ENCODE measurements around the gene DHRS7. TPM values are rescaled to one million over a fixed set of nuclear protein-coding genes. Genes with fewer than 3 reads are reported as not detected.

Gene DHRS7
- total and polyA plus RNA-seq, 10 of the 15 experiments (the other 5 are each of a cell fraction or from before 2014, with no cell fraction given) = 55.0 to 99.8 (median 62.2) TPM

GRCh38 chr14:60151715-60152114 is 13.5 kb downstream of the DHRS7 start:
- H3K4me1 ChIP-seq (ENCODE audit: control insufficient read depth, insufficient read depth, low read length) = peaks cover 5% of the 10 kb centered on the region; the same call in 1 of the 2 replicates
- in situ Hi-C loops (cut with MboI) = loop anchor here (25.0 kb wide), 1 partner anchor 664 kb away; the partner anchor contains the start of genes JKAMP and L3HYPDH
- H3K9ac ChIP-seq (ENCODE audit: control insufficient read depth, insufficient read depth, low read length) = no peak overlapping the region
- ATAC-seq (peak; percentile 83), FAIRE-seq (no peak), DNase-seq (ENCODE audit: low read depth, low spot score) (no peak)
- no peak overlapping the region for H3K27ac ChIP-seq (ENCODE audit: control insufficient read depth, insufficient read depth)
- peaks cover 3 to 15% of the 10 kb centered on the region in 2 experiments for H3K36me3 ChIP-seq (ENCODE audit: control insufficient read depth in 2 of 2, insufficient read depth in 2 of 2, low read length in 1 of 2)
- no peaks in the 10 kb centered on the region for H3K27me3 ChIP-seq (replicated peaks in 1 of 2; ENCODE audit: control insufficient read depth in 2 of 2, insufficient read depth in 2 of 2, low read length in 1 of 2)
- no TSS peak for BruUV-seq (replicated peaks)
- no peak overlapping the region for H3K4me2 ChIP-seq (ENCODE audit: control insufficient read depth, insufficient read depth)
- no peaks in the 10 kb centered on the region for H3K9me3 ChIP-seq (replicated peaks; ENCODE audit: control insufficient read depth, insufficient read depth, low read length)
- RAD21 ChIA-PET (ENCODE audit: unreplicated experiment) = interaction anchor here (0.6 to 1.9 kb wide), 4 partner anchors 10 to 65 kb away, joined by 3 to 6 read pairs (median 4); partner anchors contain the start of gene DHRS7
- no peaks in the 10 kb centered on the region for H3K79me2 ChIP-seq (ENCODE audit: control insufficient read depth, insufficient read depth, low read length)
- no peaks in the 10 kb centered on the region for H4K20me1 ChIP-seq (ENCODE audit: control insufficient read depth, insufficient read depth)
- WGBS (ENCODE audit: insufficient coverage, insufficient replicate concordance, low lambda C conversion rate, missing lambda C conversion rate) = 56% methylated on average over 3 of the region's 3 CpGs
- POLR2A ChIA-PET = interaction anchor here (1.0 to 1.9 kb wide), 2 partner anchors 9 to 10 kb away, joined by 4 to 7 read pairs; no protein-coding TSS in a partner anchor
- intact Hi-C loops (cut with micrococcal nuclease; ENCODE audit: unreplicated experiment) = no loop called here
- H2AFZ ChIP-seq (ENCODE audit: control insufficient read depth, low read depth, low read length) = no peak overlapping the region
- no peak overlapping the region for H3K4me3 ChIP-seq
- SMC1A ChIA-PET (ENCODE audit: uncharacterized antibody, unreplicated experiment) = interaction anchor here (0.6 to 1.6 kb wide), 6 partner anchors 10 to 61 kb away, joined by 3 to 10 read pairs (median 4); partner anchors contain the start of gene DHRS7
- TF ChIP-seq JUND (IDR thresholded peaks at IDR 0.05; ENCODE audit: low read depth, low read length) (no peak), MAX (IDR thresholded peaks at IDR 0.05; ENCODE audit: low read depth, low read length) (no peak), STAT3 (IDR thresholded peaks at IDR 0.05; ENCODE audit: low read depth, low read length) (no peak), PAX5 (IDR thresholded peaks at IDR 0.05; ENCODE audit: borderline replicate concordance, low read depth, low read length) (no peak), BACH1 (IDR thresholded peaks at IDR 0.05; ENCODE audit: borderline replicate concordance) (no peak)
- TF ChIP-seq, protein P1, sequence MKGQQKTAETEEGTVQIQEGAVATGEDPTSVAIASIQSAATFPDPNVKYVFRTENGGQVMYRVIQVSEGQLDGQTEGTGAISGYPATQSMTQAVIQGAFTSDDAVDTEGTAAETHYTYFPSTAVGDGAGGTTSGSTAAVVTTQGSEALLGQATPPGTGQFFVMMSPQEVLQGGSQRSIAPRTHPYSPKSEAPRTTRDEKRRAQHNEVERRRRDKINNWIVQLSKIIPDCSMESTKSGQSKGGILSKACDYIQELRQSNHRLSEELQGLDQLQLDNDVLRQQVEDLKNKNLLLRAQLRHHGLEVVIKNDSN (IDR thresholded peaks at IDR 0.05; ENCODE audit: borderline replicate concordance, extremely low read length, insufficient read depth, low read depth, low read length) = peak; percentile 26
- CTCF ChIA-PET = interaction anchor here (0.6 to 1.9 kb wide), 3 partner anchors 32 to 726 kb away, joined by 3 to 7 read pairs (median 4); no protein-coding TSS in a partner anchor

All from GM12878 (cell line).